C4-2B (cell line): ENCODE results near the gene KCTD18.
A peak's percentile ranks its signal among the peaks of the same experiment; 100 is the strongest.

Source experiments
- H3K27ac ChIP-seq: fragments of 450-650 bp; 2 replicates; pipeline ENCODE4 v1.5.1; 2017
- CTCF ChIP-seq: fragments of 450-650 bp; conservative IDR thresholded peaks from 2 replicates; pipeline ENCODE4 v1.5.1; 2017; ENCODE audit warnings: mild to moderate bottlenecking
- ZFX ChIP-seq: fragments of 450-650 bp; IDR thresholded peaks from 2 replicates; pipeline ENCODE4 v1.6.1; 2017

The KCTD18 gene

GRCh38 chr2:200467806-200468681 is 41.8 kb downstream of the KCTD18 start:
- TF ChIP-seq CTCF (no peak), ZFX (no peak)
- no peak overlapping the region for H3K27ac ChIP-seq

- TF ChIP-seq CTCF (no peak), ZFX (no peak)
- H3K27ac ChIP-seq, result no peak overlapping the region
Observed at GRCh38 chr2:200466425-200467418, 43.1 kb downstream of the KCTD18 start.

- TF ChIP-seq ZFX (no peak), CTCF (no peak)
- H3K27ac ChIP-seq, result no peak overlapping the region
Observed at GRCh38 chr2:200463452-200463851, 46.4 kb downstream of the KCTD18 start.

GRCh38 chr2:200461846-200462710 is 47.8 kb downstream of the KCTD18 start:
- no peak overlapping the region; the same call in 1 of the 2 replicates for H3K27ac ChIP-seq
- TF ChIP-seq CTCF (no peak), ZFX (no peak)

GRCh38 chr2:200459101-200459500 is 50.8 kb downstream of the KCTD18 start:
- peak overlapping the region; percentile 69; the same call in 1 of the 2 replicates for H3K27ac ChIP-seq
- no peak for TF ChIP-seq ZFX
- no peak for TF ChIP-seq CTCF

GRCh38 chr2:200456567-200456966 is 53.3 kb downstream of the KCTD18 start:
- no peak for TF ChIP-seq ZFX
- TF ChIP-seq CTCF, result no peak
- H3K27ac ChIP-seq, result peak overlapping the region; percentile 45
